ENCODE measurements around the gene MORF4L2. TPM values are rescaled to one million over a fixed set of nuclear protein-coding genes. Genes with fewer than 3 reads are reported as not detected.
"Not testable (repeated sequence)": the region's sequence is repeated elsewhere in the genome, so short reads cannot be mapped to it uniquely, and the experiment has no call there.

Gene MORF4L2
- total and polyA plus RNA-seq, 4 donors, result 90.9 to 366 (median 175) TPM

DNA sequence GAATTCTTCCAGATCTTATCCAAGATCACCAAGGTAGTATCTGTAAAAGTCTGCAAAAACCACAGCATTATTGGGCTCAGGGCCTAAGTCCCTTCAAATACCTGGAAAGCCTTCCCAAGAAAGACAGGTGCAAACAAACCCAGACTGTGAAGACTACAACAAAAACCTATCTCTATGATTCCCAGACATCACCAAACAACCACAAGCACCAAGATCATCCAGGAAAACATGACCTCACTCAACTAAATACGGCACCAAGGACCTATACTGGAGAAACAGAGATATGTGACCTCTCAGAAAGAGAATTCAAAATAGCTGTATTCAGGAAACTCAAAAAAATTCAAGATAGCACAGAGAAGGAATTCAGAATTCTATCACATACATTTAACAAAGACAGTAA, 42.4 kb downstream of the MORF4L2 start:
- peaks cover 0 to 7% (median 0%) of the 10 kb centered on the region in 4 donors for H3K27me3 ChIP-seq (ENCODE audit: control insufficient read depth in 4 of 4, insufficient read depth in 4 of 4, low read length in 3 of 4)
- no peak overlapping the region for H3K9ac ChIP-seq (ENCODE audit: low read depth in 1 of 2, low read length in 2 of 2)
- no peaks in the 10 kb centered on the region for H3K36me3 ChIP-seq (ENCODE audit: control insufficient read depth in 4 of 4, insufficient read depth in 3 of 4, low read depth in 1 of 4, low read length in 3 of 4)
- no peaks in the 10 kb centered on the region for H3K4me1 ChIP-seq (ENCODE audit: control insufficient read depth in 4 of 4, insufficient read depth in 4 of 4, low read length in 3 of 4)
- DNase-seq (ENCODE audit: low spot score), result no peak
- H3K9me3 ChIP-seq (ENCODE audit: control insufficient read depth in 4 of 4, low read length in 3 of 4), result peaks cover 0 to 2% (median 0%) of the 10 kb centered on the region in 4 donors
- WGBS, result 90% methylated on average over 1 of the region's 1 CpG
- no peak overlapping the region for H3K4me3 ChIP-seq (ENCODE audit: low read depth in 1 of 3, low read length in 3 of 3)
- TF ChIP-seq SP1 (IDR thresholded peaks at IDR 0.05) (no peak), RAD21 (IDR thresholded peaks at IDR 0.05) (no peak), HNF4A (conservative IDR thresholded peaks at IDR 0.05) (no peak), EGR1 (IDR thresholded peaks at IDR 0.05; ENCODE audit: low read depth in 2 of 2) (no peak), YY1 (IDR thresholded peaks at IDR 0.05) (no peak)
- H3K27ac ChIP-seq (ENCODE audit: low read depth in 1 of 2, low read length in 2 of 2), result no peak overlapping the region

DNA sequence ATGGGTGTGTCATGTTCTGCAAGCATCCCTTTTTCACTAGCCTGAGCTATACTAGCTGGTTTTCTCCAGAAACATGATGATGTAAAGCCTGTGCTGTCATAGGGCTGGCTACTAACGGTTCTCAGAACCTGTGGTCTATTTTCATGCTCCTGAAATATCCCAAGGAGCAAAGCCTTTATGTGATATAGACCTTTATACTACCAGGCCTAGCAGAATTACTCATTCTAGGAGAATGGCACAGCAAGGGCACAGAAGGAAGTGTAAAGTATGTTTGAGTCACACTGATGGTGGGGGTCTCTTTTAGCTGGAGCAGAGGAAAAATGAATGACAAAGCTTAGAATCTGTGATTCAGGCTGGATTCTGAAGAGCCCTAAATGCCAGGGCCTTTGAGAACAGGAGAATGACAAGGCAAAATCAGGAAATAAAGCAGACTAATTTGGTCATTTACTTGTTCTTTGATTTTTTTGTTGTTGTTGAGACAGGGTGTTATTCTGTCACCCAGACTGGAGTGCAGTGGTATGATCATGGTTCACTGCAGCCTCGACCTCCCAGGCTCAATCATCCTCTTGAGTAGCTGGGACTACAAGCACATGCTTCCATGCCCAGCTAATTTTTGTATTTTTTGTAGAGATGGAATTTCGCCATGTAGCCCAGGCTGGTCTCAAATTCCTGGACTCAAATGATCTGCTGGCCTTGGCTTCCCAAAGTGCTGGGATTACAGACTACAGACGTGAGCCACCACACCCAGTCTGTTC, 45.9 kb downstream of the MORF4L2 start:
- H3K9me3 ChIP-seq (ENCODE audit: control insufficient read depth in 4 of 4, low read length in 3 of 4), result peaks cover 0 to 2% (median 0%) of the 10 kb centered on the region in 4 donors
- no peak overlapping the region for H3K27ac ChIP-seq (ENCODE audit: low read depth in 1 of 2, low read length in 2 of 2)
- no peak for DNase-seq (ENCODE audit: low spot score)
- peaks cover 0 to 7% (median 0%) of the 10 kb centered on the region in 4 donors for H3K27me3 ChIP-seq (ENCODE audit: control insufficient read depth in 4 of 4, insufficient read depth in 4 of 4, low read length in 3 of 4)
- 86% methylated on average over 4 of the region's 4 CpGs for WGBS
- H3K4me1 ChIP-seq (ENCODE audit: control insufficient read depth in 4 of 4, insufficient read depth in 4 of 4, low read length in 3 of 4), result peaks cover 0 to 3% (median 0%) of the 10 kb centered on the region in 4 donors
- H3K9ac ChIP-seq (ENCODE audit: low read depth in 1 of 2, low read length in 2 of 2), result no peak overlapping the region
- H3K36me3 ChIP-seq (ENCODE audit: control insufficient read depth in 4 of 4, insufficient read depth in 3 of 4, low read depth in 1 of 4, low read length in 3 of 4), result no peaks in the 10 kb centered on the region
- no peak overlapping the region for H3K4me3 ChIP-seq (ENCODE audit: low read depth in 1 of 3, low read length in 3 of 3)
- TF ChIP-seq, protein P1, sequence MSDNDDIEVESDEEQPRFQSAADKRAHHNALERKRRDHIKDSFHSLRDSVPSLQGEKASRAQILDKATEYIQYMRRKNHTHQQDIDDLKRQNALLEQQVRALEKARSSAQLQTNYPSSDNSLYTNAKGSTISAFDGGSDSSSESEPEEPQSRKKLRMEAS (IDR thresholded peaks at IDR 0.05), result no peak
- TF ChIP-seq RAD21 (IDR thresholded peaks at IDR 0.05), result no peak
- TF ChIP-seq FOXA2 (IDR thresholded peaks at IDR 0.05), result no peak
- no peak for TF ChIP-seq HNF4A (conservative IDR thresholded peaks at IDR 0.05)
- TF ChIP-seq, protein P2, sequence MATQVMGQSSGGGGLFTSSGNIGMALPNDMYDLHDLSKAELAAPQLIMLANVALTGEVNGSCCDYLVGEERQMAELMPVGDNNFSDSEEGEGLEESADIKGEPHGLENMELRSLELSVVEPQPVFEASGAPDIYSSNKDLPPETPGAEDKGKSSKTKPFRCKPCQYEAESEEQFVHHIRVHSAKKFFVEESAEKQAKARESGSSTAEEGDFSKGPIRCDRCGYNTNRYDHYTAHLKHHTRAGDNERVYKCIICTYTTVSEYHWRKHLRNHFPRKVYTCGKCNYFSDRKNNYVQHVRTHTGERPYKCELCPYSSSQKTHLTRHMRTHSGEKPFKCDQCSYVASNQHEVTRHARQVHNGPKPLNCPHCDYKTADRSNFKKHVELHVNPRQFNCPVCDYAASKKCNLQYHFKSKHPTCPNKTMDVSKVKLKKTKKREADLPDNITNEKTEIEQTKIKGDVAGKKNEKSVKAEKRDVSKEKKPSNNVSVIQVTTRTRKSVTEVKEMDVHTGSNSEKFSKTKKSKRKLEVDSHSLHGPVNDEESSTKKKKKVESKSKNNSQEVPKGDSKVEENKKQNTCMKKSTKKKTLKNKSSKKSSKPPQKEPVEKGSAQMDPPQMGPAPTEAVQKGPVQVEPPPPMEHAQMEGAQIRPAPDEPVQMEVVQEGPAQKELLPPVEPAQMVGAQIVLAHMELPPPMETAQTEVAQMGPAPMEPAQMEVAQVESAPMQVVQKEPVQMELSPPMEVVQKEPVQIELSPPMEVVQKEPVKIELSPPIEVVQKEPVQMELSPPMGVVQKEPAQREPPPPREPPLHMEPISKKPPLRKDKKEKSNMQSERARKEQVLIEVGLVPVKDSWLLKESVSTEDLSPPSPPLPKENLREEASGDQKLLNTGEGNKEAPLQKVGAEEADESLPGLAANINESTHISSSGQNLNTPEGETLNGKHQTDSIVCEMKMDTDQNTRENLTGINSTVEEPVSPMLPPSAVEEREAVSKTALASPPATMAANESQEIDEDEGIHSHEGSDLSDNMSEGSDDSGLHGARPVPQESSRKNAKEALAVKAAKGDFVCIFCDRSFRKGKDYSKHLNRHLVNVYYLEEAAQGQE (IDR thresholded peaks at IDR 0.05), result no peak
- TF ChIP-seq, protein P3, sequence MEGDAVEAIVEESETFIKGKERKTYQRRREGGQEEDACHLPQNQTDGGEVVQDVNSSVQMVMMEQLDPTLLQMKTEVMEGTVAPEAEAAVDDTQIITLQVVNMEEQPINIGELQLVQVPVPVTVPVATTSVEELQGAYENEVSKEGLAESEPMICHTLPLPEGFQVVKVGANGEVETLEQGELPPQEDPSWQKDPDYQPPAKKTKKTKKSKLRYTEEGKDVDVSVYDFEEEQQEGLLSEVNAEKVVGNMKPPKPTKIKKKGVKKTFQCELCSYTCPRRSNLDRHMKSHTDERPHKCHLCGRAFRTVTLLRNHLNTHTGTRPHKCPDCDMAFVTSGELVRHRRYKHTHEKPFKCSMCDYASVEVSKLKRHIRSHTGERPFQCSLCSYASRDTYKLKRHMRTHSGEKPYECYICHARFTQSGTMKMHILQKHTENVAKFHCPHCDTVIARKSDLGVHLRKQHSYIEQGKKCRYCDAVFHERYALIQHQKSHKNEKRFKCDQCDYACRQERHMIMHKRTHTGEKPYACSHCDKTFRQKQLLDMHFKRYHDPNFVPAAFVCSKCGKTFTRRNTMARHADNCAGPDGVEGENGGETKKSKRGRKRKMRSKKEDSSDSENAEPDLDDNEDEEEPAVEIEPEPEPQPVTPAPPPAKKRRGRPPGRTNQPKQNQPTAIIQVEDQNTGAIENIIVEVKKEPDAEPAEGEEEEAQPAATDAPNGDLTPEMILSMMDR (IDR thresholded peaks at IDR 0.05; ENCODE audit: low read depth, low read length, missing input control), result no peak
- TF ChIP-seq SP1 (IDR thresholded peaks at IDR 0.05), result no peak
- no peak for TF ChIP-seq EGR1 (IDR thresholded peaks at IDR 0.05; ENCODE audit: low read depth in 2 of 2)
- no peak for TF ChIP-seq JUND (IDR thresholded peaks at IDR 0.05)
- TF ChIP-seq, protein P4, sequence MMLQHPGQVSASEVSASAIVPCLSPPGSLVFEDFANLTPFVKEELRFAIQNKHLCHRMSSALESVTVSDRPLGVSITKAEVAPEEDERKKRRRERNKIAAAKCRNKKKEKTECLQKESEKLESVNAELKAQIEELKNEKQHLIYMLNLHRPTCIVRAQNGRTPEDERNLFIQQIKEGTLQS (IDR thresholded peaks at IDR 0.05), result no peak
- no peak for TF ChIP-seq HNF4G (IDR thresholded peaks at IDR 0.05)
- no peak for TF ChIP-seq TAF1 (conservative IDR thresholded peaks at IDR 0.05)
- TF ChIP-seq, protein P5, sequence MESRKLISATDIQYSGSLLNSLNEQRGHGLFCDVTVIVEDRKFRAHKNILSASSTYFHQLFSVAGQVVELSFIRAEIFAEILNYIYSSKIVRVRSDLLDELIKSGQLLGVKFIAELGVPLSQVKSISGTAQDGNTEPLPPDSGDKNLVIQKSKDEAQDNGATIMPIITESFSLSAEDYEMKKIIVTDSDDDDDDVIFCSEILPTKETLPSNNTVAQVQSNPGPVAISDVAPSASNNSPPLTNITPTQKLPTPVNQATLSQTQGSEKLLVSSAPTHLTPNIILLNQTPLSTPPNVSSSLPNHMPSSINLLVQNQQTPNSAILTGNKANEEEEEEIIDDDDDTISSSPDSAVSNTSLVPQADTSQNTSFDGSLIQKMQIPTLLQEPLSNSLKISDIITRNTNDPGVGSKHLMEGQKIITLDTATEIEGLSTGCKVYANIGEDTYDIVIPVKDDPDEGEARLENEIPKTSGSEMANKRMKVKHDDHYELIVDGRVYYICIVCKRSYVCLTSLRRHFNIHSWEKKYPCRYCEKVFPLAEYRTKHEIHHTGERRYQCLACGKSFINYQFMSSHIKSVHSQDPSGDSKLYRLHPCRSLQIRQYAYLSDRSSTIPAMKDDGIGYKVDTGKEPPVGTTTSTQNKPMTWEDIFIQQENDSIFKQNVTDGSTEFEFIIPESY (IDR thresholded peaks at IDR 0.05), result no peak
- no peak for TF ChIP-seq YY1 (IDR thresholded peaks at IDR 0.05)
- no peak for TF ChIP-seq RXRA (IDR thresholded peaks at IDR 0.05)

DNA sequence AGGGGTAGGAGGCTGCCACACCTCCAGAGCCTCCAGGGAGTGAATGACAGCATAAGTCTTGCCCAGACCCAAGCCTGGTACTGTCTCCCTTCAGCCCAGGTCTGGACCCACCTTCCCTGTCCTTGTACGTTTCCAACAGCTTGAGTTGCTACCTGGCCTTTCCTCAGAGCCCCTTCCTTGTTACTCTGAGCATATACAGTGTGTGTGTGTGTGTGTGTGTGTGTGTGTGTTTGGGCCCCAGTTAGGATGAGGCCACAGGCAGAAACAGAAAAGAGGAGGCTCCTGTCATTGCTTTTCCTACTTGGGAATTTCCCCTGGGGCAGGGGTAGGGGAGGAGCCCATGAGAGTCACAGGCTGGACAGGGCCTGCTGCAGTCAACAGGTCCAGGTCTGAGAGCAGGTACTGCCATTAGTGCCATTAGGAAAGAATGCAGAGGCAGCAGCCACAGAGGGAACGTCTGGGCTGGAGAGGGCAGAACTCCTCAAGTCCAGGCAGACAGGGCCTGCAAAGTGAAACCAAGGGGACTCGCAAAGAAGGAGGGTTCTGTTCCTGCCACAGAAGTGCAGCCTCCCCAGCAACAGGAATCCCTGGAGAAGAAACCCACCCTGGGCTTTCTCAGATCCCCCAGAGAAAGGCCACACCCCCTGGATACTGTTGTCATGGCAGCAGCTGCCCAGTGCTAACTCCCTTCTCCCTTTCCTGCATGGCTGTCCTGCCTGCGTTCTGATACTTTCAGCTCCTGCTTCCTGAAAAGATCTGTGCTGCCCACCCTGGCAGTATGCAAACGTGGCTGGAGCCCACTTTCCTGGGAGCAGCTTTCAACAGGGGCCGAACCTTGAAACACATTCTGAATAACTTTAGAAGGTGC, 47.8 kb downstream of the MORF4L2 start:
- DNase-seq (ENCODE audit: low spot score); H3K4me1 ChIP-seq (ENCODE audit: control insufficient read depth in 4 of 4, insufficient read depth in 4 of 4, low read length in 3 of 4); H3K9ac ChIP-seq (ENCODE audit: low read depth in 1 of 2, low read length in 2 of 2); H3K9me3 ChIP-seq (ENCODE audit: control insufficient read depth in 4 of 4, low read length in 3 of 4); H3K36me3 ChIP-seq (ENCODE audit: control insufficient read depth in 4 of 4, insufficient read depth in 3 of 4, low read depth in 1 of 4, low read length in 3 of 4); H3K27ac ChIP-seq (ENCODE audit: low read depth in 1 of 2, low read length in 2 of 2); H3K4me3 ChIP-seq (ENCODE audit: low read depth in 1 of 3, low read length in 3 of 3); H3K27me3 ChIP-seq (ENCODE audit: control insufficient read depth in 4 of 4, insufficient read depth in 4 of 4, low read length in 3 of 4): not testable (repeated sequence)
- 63% methylated on average over 6 of the region's 6 CpGs for WGBS

Measured in liver (tissue), 9 donors.